Gastrocnemius medialis (tissue), 4 donors: ENCODE results near the gene TBX21.

ENCODE experiments used
- POLR2A ChIP-seq, 2 donors: fragments of 450-650 bp; IDR thresholded peaks; one replicate each; pipeline ENCODE4 v1.6.1; 2017; ENCODE audit warnings: antibody characterized with exemption in 2 of 2, mild to moderate bottlenecking in 2 of 2, moderate library complexity in 2 of 2
- TF ChIP-seq, protein P1 (sequence below), 5 experiments: fragments of 450-650 bp in 3 of 5; fragments of 200-600 bp in 2 of 5; sonication (generic) in 2 of 5; IDR thresholded peaks in 4 of 5; conservative IDR thresholded peaks in 1 of 5; 1 replicate in 4 of 5; 2 replicates in 1 of 5; pipeline ENCODE4 v1.5.1; 2016 to 2019; ENCODE audit warnings: antibody characterized with exemption in 5 of 5, mild to moderate bottlenecking in 3 of 5, moderate library complexity in 3 of 5

DNA sequence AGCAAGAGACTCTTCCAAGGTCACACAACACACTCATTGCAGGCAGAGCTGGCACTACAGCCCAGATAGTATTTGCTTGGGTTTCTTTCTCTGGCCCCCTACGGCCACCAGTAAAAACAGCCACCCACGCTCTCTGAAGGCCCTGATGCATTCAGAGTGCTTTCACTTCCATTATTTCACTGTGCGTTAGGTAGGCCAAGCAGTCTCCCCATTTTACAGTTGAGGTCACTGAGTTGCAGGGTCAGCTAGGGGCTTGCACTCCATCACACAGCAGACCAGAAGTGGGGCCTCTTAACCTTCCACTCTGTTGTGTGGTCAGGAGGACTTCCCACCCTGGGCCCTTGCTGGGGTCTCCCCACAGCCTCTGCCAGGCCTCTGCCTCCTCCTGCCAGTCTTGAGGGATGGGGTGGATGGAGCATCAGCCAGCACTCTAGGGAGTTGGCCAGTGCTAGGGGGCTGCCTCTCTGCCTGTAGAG is 2.5 kb downstream of the TBX21 start:
- TF ChIP-seq POLR2A (IDR thresholded peaks at IDR 0.05): no peak
- TF ChIP-seq, protein P1, sequence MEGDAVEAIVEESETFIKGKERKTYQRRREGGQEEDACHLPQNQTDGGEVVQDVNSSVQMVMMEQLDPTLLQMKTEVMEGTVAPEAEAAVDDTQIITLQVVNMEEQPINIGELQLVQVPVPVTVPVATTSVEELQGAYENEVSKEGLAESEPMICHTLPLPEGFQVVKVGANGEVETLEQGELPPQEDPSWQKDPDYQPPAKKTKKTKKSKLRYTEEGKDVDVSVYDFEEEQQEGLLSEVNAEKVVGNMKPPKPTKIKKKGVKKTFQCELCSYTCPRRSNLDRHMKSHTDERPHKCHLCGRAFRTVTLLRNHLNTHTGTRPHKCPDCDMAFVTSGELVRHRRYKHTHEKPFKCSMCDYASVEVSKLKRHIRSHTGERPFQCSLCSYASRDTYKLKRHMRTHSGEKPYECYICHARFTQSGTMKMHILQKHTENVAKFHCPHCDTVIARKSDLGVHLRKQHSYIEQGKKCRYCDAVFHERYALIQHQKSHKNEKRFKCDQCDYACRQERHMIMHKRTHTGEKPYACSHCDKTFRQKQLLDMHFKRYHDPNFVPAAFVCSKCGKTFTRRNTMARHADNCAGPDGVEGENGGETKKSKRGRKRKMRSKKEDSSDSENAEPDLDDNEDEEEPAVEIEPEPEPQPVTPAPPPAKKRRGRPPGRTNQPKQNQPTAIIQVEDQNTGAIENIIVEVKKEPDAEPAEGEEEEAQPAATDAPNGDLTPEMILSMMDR (IDR thresholded peaks at IDR 0.05 in 4 of 5, conservative IDR thresholded peaks at IDR 0.05 in 1 of 5): no peak
